Head of caudate nucleus (tissue), 42 donors: ENCODE data around the gene RUVBL1.

Experiments
- DNase-seq, 42 donors: peaks; one replicate each; pipeline versions ENCODE4 v3.0.0 to v3.0.0-alpha.2; 2020 to 2021; ENCODE audit warnings: mixed read lengths in 7 of 42
- intact Hi-C: fragments of 100-400 bp; cut with DNase I; formaldehyde crosslinking; loops from one replicate; pipeline ENCODE4 v1.15.0; 2022

RUVBL1 gene

GRCh38 chr3:128052595-128053351, 70.8 kb downstream of the RUVBL1 start:
- intact Hi-C loops: loop anchor here (10.0 kb wide), 1 partner anchor 562 kb away; no protein-coding TSS in a partner anchor
- DNase-seq: peak in 1 of 42 donors; percentile 12

- peak; percentile 78 to 97 (median 93) for DNase-seq
Measured at GRCh38 chr3:128051837-128052594, 71.6 kb downstream of the RUVBL1 start, which contains the start of gene SEC61A1. Gene SEC61A1 (plus strand): TSS chr3:128052437. CDS start chr3:128052553, 116 bp downstream.

GRCh38 chr3:128051459-128051836, 72.2 kb downstream of the RUVBL1 start:
- peak in 5 of 42 donors; percentile 6 to 37 (median 12) for DNase-seq
- intact Hi-C loops: loop anchor here (10.0 kb wide), 1 partner anchor 563 kb away; no protein-coding TSS in a partner anchor

More at GRCh38 chr3:128051837-128052594, 71.6 kb downstream of the RUVBL1 start, which contains the start of gene SEC61A1:
- intact Hi-C loops: loop anchor here (10.0 kb wide), 1 partner anchor 563 kb away; no protein-coding TSS in a partner anchor

GRCh38 chr3:128050597-128050996, 73.0 kb downstream of the RUVBL1 start:
- intact Hi-C loops: loop anchor here (10.0 kb wide), 1 partner anchor 564 kb away; no protein-coding TSS in a partner anchor
- no peak for DNase-seq

- DNase-seq: no peak
- intact Hi-C loops: no loop called here
Measured at GRCh38 chr3:128041344-128041743, 82.3 kb downstream of the RUVBL1 start.

- intact Hi-C loops: no loop called here
- DNase-seq: no peak
Measured at GRCh38 chr3:128040660-128041059, 83.0 kb downstream of the RUVBL1 start.

GRCh38 chr3:128040041-128040440, 83.6 kb downstream of the RUVBL1 start:
- no peak for DNase-seq
- intact Hi-C loops: no loop called here

GRCh38 chr3:128036119-128036518, 87.5 kb downstream of the RUVBL1 start:
- no peak for DNase-seq
- intact Hi-C loops: no loop called here

GRCh38 chr3:128033102-128033501, 90.5 kb downstream of the RUVBL1 start:
- no peak for DNase-seq
- intact Hi-C loops: no loop called here
